Adrenal gland (tissue), 12 donors: ENCODE measurements around the gene SLC13A3. TPM values are rescaled to one million over a fixed set of nuclear protein-coding genes. Genes with fewer than 3 reads are reported as not detected.

Experiments
- DNase-seq, 7 donors: peaks; one replicate each; pipeline ENCODE4 v3.0.0-alpha.2; 2019 to 2020
- H3K27ac ChIP-seq, 5 donors: fragments of 200-600 bp; sonication (generic) in 4 of 5; 1 replicate in 3 of 5; 2 replicates in 2 of 5; pipeline versions ENCODE4 v1.5.1 to v1.8.0; 2016 to 2020; ENCODE audit warnings: mild to moderate bottlenecking in 1 of 5
- H3K27me3 ChIP-seq: fragments of 200-600 bp; 2 replicates; pipeline ENCODE4 v1.8.0; 2021
- H3K36me3 ChIP-seq, 2 donors: fragments of 200-600 bp; replicated peaks in 1 of 2; 1 replicate in 1 of 2; 2 replicates in 1 of 2; pipeline versions ENCODE4 v1.5.1 to v1.8.0; 2018 to 2022
- H3K4me1 ChIP-seq, 2 donors: fragments of 200-600 bp; replicated peaks in 1 of 2; 1 replicate in 1 of 2; 2 replicates in 1 of 2; pipeline versions ENCODE4 v1.5.1 to v1.8.0; 2018 to 2021
- H3K4me3 ChIP-seq, 4 donors: fragments of 200-600 bp; sonication (generic) in 3 of 4; one replicate each; pipeline ENCODE4 v1.5.1; 2016 to 2018
- H3K9me3 ChIP-seq, 3 donors: fragments of 200-600 bp; sonication (generic) in 1 of 3; replicated peaks in 1 of 3; 1 replicate in 2 of 3; 2 replicates in 1 of 3; pipeline versions ENCODE4 v1.5.1 to v1.8.0; 2016 to 2021
- CTCF ChIP-seq, 6 experiments: fragments of 450-650 bp in 4 of 6; fragments of 200-600 bp in 2 of 6; sonication (generic) in 1 of 6; IDR thresholded peaks; 1 replicate in 5 of 6; 2 replicates in 1 of 6; pipeline versions ENCODE4 v1.5.1 to v1.8.0; 2016 to 2021; ENCODE audit warnings: antibody characterized with exemption in 6 of 6, mild to moderate bottlenecking in 2 of 6, moderate library complexity in 1 of 6
- POLR2A ChIP-seq, 2 donors: fragments of 450-650 bp; IDR thresholded peaks; one replicate each; pipeline ENCODE4 v1.6.1; 2017; ENCODE audit warnings: antibody characterized with exemption in 2 of 2, mild to moderate bottlenecking in 2 of 2, moderate library complexity in 1 of 2
- WGBS, 4 donors: extraction: QIAGEN DNeasy Blood & Tissue Kit in 2 of 4; methylation state at CpG; one replicate each; pipeline versions ENCODE4 v1.1.5 to v1.1.7; 2013 to 2017; 5-methylcytosine and 5-hydroxymethylcytosine counted together
- intact Hi-C, 2 donors: fragments of 100-400 bp; cut with DNase I; formaldehyde crosslinking; loops; one replicate each; pipeline versions ENCODE4 v1.14.1 to v1.15.0; 2022 to 2023
- polyA plus RNA-seq, 3 donors: library from polyadenylated mRNA; stranded (reverse); fragments of 200-250 nt in 2 of 3; fragments of 350-450 nt in 1 of 3; fragmentation: Illumina TruSeq in 1 of 3; extraction: RNeasy Lipid Tissue Mini Kit (QIAGEN cat#74804) in 1 of 3; gene quantifications; one replicate each; pipeline ENCODE4 v1.2.3, GENCODE V29; 2013 to 2014
- total RNA-seq, 9 donors: library from RNA; depleted of rRNA in 4 of 9; stranded (reverse); fragments of >200 nt in 4 of 9; fragments of 120-200 nt in 1 of 9; fragmentation: NEBNext Ultra II Directional in 1 of 9; extraction: Animal tissue kit (Norgen Biotek cat#: 25700) in 1 of 9; gene quantifications; one replicate each; pipeline versions ENCODE4 v1.1.0 to v1.2.4, GENCODE V29; 2013 to 2023
- donor health status: healthy with polysubstance abuse.
- donor health status: Bipolar disorder and iron deficiency.
- donor health status: DM: yes; HTN: yes; CAD: no.
- donor health status: DM: no; HTN: no; CAD: no.
- donor health status: DM: no; HTN: no; CAD: no.
- donor health status: DM: yes; HTN: yes; CAD: no.

SLC13A3 gene
- total and polyA plus RNA-seq, 12 donors = 1.5 to 11.2 (median 3.9) TPM

- Histone ChIP-seq H3K9me3 (no peaks in the 10 kb centered on the region), H3K36me3 (no peaks in the 10 kb centered on the region), H3K27me3 (no peaks in the 10 kb centered on the region), H3K4me3 (no peak overlapping the region), H3K4me1 (peaks cover 0 to 7% of the 10 kb centered on the region in 2 donors), H3K27ac (no peak overlapping the region)
- 83 to 91% (median 89%) methylated on average over 5 of the region's 5 CpGs for WGBS, 4 donors
- no peak for DNase-seq
- intact Hi-C loops = no loop called here
- TF ChIP-seq CTCF (IDR thresholded peaks at IDR 0.05) = no peak
- TF ChIP-seq POLR2A (IDR thresholded peaks at IDR 0.05) = no peak
Observed at GRCh38 chr20:46635514-46636136, 15.6 kb downstream of the SLC13A3 start.

GRCh38 chr20:46634528-46634927 is 16.7 kb downstream of the SLC13A3 start:
- intact Hi-C loops = no loop called here

GRCh38 chr20:46631874-46632446 is 19.3 kb downstream of the SLC13A3 start:
- H3K4me3 ChIP-seq = no peak overlapping the region
- H3K27ac ChIP-seq = no peak overlapping the region
- no peaks in the 10 kb centered on the region for H3K36me3 ChIP-seq
- DNase-seq = no peak
- intact Hi-C loops = no loop called here
- no peaks in the 10 kb centered on the region for H3K9me3 ChIP-seq
- no peaks in the 10 kb centered on the region for H3K27me3 ChIP-seq
- H3K4me1 ChIP-seq = peaks cover 0 to 7% of the 10 kb centered on the region in 2 donors
- TF ChIP-seq POLR2A (IDR thresholded peaks at IDR 0.05) = no peak
- TF ChIP-seq CTCF (IDR thresholded peaks at IDR 0.05) = no peak
- WGBS, 4 donors = 85 to 96% (median 91%) methylated on average over 6 to 7 of the region's 7 CpGs

More at GRCh38 chr20:46634528-46634927, 16.7 kb downstream of the SLC13A3 start:
- no peak for TF ChIP-seq POLR2A (IDR thresholded peaks at IDR 0.05)
- no peak for TF ChIP-seq CTCF (IDR thresholded peaks at IDR 0.05)
- H3K4me1 ChIP-seq = peaks cover 0 to 7% of the 10 kb centered on the region in 2 donors
- no peaks in the 10 kb centered on the region for H3K9me3 ChIP-seq
- DNase-seq = peak in 1 of 7 donors; percentile 10
- H3K27me3 ChIP-seq = no peaks in the 10 kb centered on the region
- H3K4me3 ChIP-seq = no peak overlapping the region
- 54 to 57% (median 56%) methylated on average over 5 to 6 of the region's 6 CpGs for WGBS, 4 donors
- H3K27ac ChIP-seq = no peak overlapping the region
- H3K36me3 ChIP-seq = no peaks in the 10 kb centered on the region

GRCh38 chr20:46631212-46631869 is 19.9 kb downstream of the SLC13A3 start:
- WGBS, 4 donors = 60 to 66% (median 64%) methylated on average over 8 of the region's 8 CpGs
- intact Hi-C loops = no loop called here

More at GRCh38 chr20:46631212-46631869, 19.9 kb downstream of the SLC13A3 start:
- TF ChIP-seq POLR2A (IDR thresholded peaks at IDR 0.05) = no peak
- no peak for TF ChIP-seq CTCF (IDR thresholded peaks at IDR 0.05)
- DNase-seq = peak; percentile 23 to 84 (median 59)
- no peaks in the 10 kb centered on the region for H3K27me3 ChIP-seq
- H3K36me3 ChIP-seq = no peaks in the 10 kb centered on the region
- no peak overlapping the region for H3K27ac ChIP-seq
- no peaks in the 10 kb centered on the region for H3K9me3 ChIP-seq
- no peak overlapping the region for H3K4me3 ChIP-seq
- H3K4me1 ChIP-seq = peaks cover 0 to 7% of the 10 kb centered on the region in 2 donors
